Right cardiac atrium (tissue), 5 donors: ENCODE results near the gene LARP4B. TPM values are rescaled to one million over a fixed set of nuclear protein-coding genes. Genes with fewer than 3 reads are reported as not detected.
"Not testable (repeated sequence)": the region's sequence is repeated elsewhere in the genome, so short reads cannot be mapped to it uniquely, and the experiment has no call there.

Experiments
- ATAC-seq, 2 donors: fragments of 200-7000 bp; cut with Tn5 transposase; one replicate each; pipeline versions ENCODE4 v1.8.0 to v1.9.1; 2020; ENCODE audit warnings: moderate library complexity in 2 of 2, mild to moderate bottlenecking in 1 of 2
- DNase-seq, 3 donors: peaks; one replicate each; pipeline ENCODE4 v3.0.0-alpha.2; 2020
- H3K27ac ChIP-seq: one replicate; pipeline ENCODE4 v1.5.1; 2013; ENCODE audit warnings: mild to moderate bottlenecking, low read length, control low read depth, moderate library complexity
- H3K27me3 ChIP-seq: one replicate; pipeline ENCODE4 v1.6.1; 2013; ENCODE audit not compliant: control insufficient read depth, insufficient read depth
- H3K4me1 ChIP-seq: one replicate; pipeline ENCODE4 v1.6.1; 2013; ENCODE audit warnings: low read length; ENCODE audit not compliant: control insufficient read depth, insufficient read depth
- H3K4me3 ChIP-seq: one replicate; pipeline ENCODE4 v1.5.1; 2013; ENCODE audit warnings: low read length, control low read depth
- H3K9me3 ChIP-seq: one replicate; pipeline ENCODE4 v1.6.1; 2013; ENCODE audit warnings: low read length; ENCODE audit not compliant: control insufficient read depth
- WGBS: extraction: QIAGEN DNeasy Blood & Tissue Kit; methylation state at CpG from one replicate; pipeline ENCODE4 v1.1.7; 2013; 5-methylcytosine and 5-hydroxymethylcytosine counted together
- intact Hi-C, 4 donors: fragments of 100-400 bp; cut with DNase I; formaldehyde crosslinking; loops; one replicate each; pipeline versions ENCODE4 v1.11.0 to v1.14.0; 2022 to 2023
- polyA plus RNA-seq: library from polyadenylated mRNA; stranded (reverse); fragments of 200-250 nt; gene quantifications from one replicate; pipeline ENCODE4 v1.2.3, GENCODE V29; 2013
- total RNA-seq, 4 donors: library from RNA; stranded (reverse); fragmentation: NEBNext Ultra II Directional; extraction: Animal tissue kit (Norgen Biotek cat#: 25700); gene quantifications; one replicate each; pipeline ENCODE4 v1.2.1, GENCODE V29; 2021
- donor health status: healthy with polysubstance abuse.
- donor health status: DM: no; HTN: yes; CAD: no.
- donor health status: DM: no; HTN: no; CAD: no.
- donor health status: DM: no; HTN: yes; CAD: no; lungs with severe emphysema.
- donor health status: DM: yes; HTN: yes; CAD: no.

LARP4B gene
- total and polyA plus RNA-seq, 5 donors, result 12.1 to 59.3 (median 49.2) TPM

DNA sequence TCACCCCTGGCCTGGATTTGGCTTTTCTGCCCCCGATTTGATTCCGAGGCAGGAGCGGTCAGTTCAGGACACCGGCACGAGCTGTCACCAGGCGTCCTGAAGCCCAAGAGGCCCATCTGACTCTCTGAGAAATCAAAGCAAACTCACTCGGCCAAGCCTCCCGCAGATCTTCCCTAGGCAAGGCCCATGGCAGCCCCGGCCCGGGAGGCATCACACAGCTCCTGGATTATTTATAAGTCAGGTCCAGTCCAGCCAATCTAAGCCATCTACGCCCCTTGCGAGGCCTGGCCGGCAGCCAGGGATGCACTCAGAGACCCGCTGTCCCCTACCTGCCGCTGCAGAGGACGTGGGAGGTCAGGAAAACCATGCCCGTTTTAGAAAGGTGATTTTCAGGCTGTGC lies 154.7 kb downstream of the LARP4B start:
- Histone ChIP-seq H3K9me3 (no peaks in the 10 kb centered on the region), H3K27me3 (no peaks in the 10 kb centered on the region), H3K4me3 (no peak overlapping the region), H3K27ac (no peak overlapping the region), H3K4me1 (no peaks in the 10 kb centered on the region)
- ATAC-seq (no peak), DNase-seq (peak in 1 of 3 donors; percentile 40)
- intact Hi-C loops, result no loop called here
- 78% methylated on average over 17 of the region's 17 CpGs for WGBS

DNA sequence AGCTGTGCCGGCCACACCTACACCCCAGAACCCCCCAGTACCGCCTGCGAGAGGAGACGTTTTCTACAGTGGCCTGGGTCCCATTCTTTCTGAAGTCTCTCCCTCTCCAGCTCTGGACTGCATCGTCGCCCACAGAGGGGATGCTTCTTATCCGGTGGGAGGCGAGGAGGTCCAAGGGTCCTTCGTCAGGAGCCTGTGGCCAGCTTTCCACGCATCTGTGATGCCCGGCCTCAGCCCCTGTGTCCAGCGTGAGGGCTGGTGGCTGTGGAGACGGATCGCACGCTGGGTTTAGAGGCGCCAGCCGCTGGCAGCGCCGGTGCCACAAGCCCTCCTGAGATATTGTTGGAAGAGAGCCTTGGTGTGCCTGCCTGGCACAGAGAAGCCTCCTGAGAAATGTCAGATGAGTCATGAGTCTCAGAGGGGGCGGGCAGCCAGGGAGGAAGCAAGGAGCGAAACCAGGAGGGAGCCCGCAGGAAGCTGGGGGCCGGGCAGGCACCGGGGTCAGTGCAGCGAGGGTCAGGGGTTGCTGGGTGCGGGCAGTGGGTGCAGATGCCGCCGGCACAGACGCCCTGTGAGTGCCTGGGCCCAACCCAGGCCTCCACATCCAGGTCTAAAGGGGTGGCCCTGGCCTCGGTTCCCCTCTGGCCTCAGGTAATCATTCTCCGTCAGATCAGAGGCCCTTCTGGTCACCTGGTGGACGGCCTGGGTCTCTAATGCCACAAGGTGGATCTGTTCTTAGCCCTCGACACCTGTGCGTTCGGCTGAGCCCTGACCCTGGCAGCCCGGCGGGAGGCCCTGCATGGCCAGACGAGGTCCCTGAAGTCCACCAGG lies 156.0 kb downstream of the LARP4B start:
- H3K27ac ChIP-seq, result no peak overlapping the region
- H3K9me3 ChIP-seq, result no peaks in the 10 kb centered on the region
- H3K4me3 ChIP-seq, result no peak overlapping the region
- no peaks in the 10 kb centered on the region for H3K4me1 ChIP-seq
- DNase-seq, result peak in 1 of 3 donors; percentile 18
- ATAC-seq, result peak; percentile 40
- intact Hi-C loops, result no loop called here
- WGBS, result 82% methylated on average over 38 of the region's 38 CpGs
- no peaks in the 10 kb centered on the region for H3K27me3 ChIP-seq

DNA sequence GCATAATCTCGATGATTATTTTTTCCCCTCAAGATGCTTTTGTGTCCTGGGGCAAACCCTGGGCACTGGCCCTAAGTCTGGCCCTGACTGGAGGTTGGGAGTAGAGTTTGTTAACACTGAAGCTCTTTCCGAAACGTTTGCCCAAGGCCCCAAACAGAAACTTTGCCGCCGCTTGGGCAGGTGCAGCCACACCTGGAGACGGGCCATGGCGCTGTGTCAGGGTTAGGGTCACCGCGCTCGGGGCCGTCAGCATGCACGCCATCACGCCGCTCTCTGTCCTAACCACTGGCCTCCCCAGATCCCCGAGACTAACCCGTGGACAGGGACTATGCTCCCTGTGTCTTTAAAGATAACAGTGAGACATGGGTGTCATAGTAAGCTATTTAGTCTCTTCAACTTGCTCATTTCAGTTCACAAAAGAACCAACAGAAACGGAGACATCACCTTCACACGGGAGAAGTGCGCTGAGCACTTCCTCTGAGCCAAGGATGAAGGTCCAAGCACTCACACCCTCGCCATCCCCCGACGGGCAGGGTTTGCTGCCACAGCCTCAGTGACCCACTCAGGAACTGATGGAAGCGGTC lies 156.8 kb downstream of the LARP4B start:
- Histone ChIP-seq H3K27ac (no peak overlapping the region), H3K27me3 (no peaks in the 10 kb centered on the region), H3K4me1 (no peaks in the 10 kb centered on the region), H3K9me3 (no peaks in the 10 kb centered on the region), H3K4me3 (no peak overlapping the region)
- intact Hi-C loops, result no loop called here
- DNase-seq (peak in 1 of 3 donors; percentile 19), ATAC-seq (no peak)
- 84% methylated on average over 23 of the region's 23 CpGs for WGBS

DNA sequence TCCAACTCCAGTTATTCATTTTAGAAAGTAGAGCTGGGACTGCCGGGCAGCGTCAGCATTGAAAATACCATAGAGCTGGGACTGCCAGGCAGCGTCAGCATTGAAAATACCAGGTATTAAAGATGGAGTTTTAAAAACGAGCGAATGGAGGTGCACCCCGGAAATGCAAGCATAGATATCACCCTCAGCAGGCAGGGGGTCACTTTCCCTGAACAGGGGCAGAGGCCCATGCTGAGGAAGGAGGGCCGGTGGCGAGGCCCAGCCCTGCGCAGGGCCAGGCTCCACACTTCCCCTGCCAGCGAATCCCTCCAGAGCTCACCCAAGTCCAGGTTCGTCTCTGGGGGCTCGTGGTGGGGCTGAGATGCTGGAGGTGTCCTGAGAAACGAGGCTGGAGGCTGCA lies 157.3 kb downstream of the LARP4B start:
- ATAC-seq (no peak), DNase-seq (no peak)
- intact Hi-C loops, result no loop called here
- H3K4me3 ChIP-seq, result no peak overlapping the region
- no peaks in the 10 kb centered on the region for H3K4me1 ChIP-seq
- no peak overlapping the region for H3K27ac ChIP-seq
- no peaks in the 10 kb centered on the region for H3K9me3 ChIP-seq
- 87% methylated on average over 13 of the region's 13 CpGs for WGBS
- H3K27me3 ChIP-seq, result no peaks in the 10 kb centered on the region

DNA sequence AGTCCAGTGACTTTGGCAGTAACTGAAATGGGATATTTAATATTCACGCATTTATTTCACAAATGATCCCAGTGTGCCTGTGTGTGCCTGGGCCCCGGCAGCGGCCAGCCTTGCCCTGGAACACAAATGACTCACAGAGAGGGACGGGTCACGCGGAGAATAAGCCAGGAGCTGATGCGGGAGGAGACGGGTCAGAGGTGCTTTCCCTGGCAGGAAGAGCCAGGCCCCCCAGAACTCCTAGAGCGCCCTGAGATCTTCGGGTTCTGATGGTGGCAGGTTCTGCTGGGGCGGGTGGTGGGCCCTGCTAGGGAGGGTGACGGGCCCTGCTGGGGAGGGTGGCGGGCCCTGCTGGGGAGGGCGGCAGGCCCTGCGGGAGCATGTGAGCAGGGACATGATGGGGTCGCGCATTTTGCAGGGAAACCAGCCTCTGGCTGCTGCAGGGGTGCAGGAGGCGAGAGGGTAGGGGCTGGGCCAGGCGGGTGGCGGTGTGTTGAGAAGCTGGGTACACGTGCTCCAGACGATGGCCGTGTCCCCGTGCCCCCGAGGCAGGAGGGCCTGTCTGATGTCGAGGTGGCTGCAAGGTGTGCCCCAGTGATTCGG lies 157.8 kb downstream of the LARP4B start:
- no peaks in the 10 kb centered on the region for H3K27me3 ChIP-seq
- WGBS, result 91% methylated on average over 27 of the region's 27 CpGs
- DNase-seq (peak in 1 of 3 donors; percentile 23), ATAC-seq (no peak)
- no peak overlapping the region for H3K27ac ChIP-seq
- H3K9me3 ChIP-seq, result no peaks in the 10 kb centered on the region
- H3K4me1 ChIP-seq, result no peaks in the 10 kb centered on the region
- no peak overlapping the region for H3K4me3 ChIP-seq
- intact Hi-C loops, result no loop called here

DNA sequence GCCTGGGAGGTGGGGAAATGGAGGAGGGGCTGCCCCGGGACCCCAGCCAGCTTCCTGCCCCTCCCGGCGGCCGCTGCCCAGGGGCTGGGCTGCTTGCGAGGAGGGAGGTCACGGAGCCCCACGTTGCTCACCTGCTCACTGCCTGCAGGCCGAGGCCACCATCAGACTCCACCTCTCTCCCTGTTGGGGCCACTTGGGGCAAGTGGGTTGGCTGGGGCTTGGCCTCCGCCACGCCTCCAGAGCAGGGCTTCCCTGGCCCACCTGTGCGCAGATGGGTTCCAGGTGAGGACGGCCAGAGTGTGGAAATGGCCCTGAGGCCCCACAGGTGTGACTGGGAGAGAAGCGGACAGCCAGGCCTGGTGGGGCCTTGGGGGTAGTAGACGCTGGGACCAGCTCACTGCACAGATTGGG lies 159.3 kb downstream of the LARP4B start:
- no peak overlapping the region for H3K4me3 ChIP-seq
- H3K4me1 ChIP-seq, result no peaks in the 10 kb centered on the region
- ATAC-seq (no peak), DNase-seq (peak in 1 of 3 donors; percentile 46)
- H3K27me3 ChIP-seq, result no peaks in the 10 kb centered on the region
- WGBS, result 62% methylated on average over 14 of the region's 14 CpGs
- no peak overlapping the region for H3K27ac ChIP-seq
- intact Hi-C loops, result no loop called here
- peaks cover 3% of the 10 kb centered on the region for H3K9me3 ChIP-seq

DNA sequence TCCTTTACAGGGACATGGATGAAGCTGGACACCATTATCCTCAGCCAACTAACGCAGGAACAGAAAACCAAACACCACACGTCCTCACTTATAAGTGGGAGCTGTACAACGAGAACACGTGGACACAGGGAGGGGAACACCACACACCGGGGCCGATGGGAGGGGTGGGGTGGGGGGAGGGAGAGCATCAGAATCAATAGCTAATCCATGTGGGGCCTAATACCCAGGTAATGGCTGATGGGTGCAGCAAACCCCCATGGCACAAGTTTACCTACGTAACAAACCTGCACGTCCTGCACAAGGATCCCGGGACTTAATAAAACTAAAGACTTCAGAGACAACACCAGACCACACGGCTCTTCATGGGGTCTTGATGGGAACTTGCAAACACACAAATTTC lies 159.9 kb downstream of the LARP4B start:
- intact Hi-C loops, result no loop called here
- ATAC-seq, result no peak
- no peak overlapping the region for H3K4me3 ChIP-seq
- peaks cover 4% of the 10 kb centered on the region for H3K9me3 ChIP-seq
- no peaks in the 10 kb centered on the region for H3K4me1 ChIP-seq
- no peak overlapping the region for H3K27ac ChIP-seq
- no peaks in the 10 kb centered on the region for H3K27me3 ChIP-seq
- WGBS, result 78% methylated on average over 10 of the region's 10 CpGs
- no peak for DNase-seq

DNA sequence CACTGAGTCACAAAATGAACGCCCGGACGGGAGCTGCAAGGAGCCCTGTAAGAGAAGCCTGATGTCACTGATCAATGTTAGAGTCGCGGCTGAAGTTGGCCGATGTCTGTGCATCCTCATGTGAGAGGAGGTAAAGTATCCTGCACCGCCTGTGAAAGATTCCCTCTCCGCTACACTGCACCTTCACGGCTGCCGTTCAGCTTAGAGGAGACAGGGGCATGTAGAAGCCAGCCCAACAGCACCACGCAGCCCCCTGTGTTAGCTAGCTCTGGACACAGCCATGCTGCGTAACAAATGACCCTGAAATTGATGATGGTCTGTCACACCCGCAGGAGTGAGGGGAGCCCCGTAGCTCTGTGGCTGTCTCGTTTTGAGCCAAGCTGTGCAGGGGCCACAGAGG lies 160.5 kb downstream of the LARP4B start:
- ATAC-seq (no peak), DNase-seq (peak in 1 of 3 donors; percentile 11)
- H3K4me1 ChIP-seq, result no peaks in the 10 kb centered on the region
- H3K27me3 ChIP-seq, result no peaks in the 10 kb centered on the region
- no peak overlapping the region for H3K4me3 ChIP-seq
- no peak overlapping the region for H3K27ac ChIP-seq
- H3K9me3 ChIP-seq, result peaks cover 4% of the 10 kb centered on the region
- intact Hi-C loops, result no loop called here
- WGBS, result 93% methylated on average over 15 of the region's 15 CpGs

DNA sequence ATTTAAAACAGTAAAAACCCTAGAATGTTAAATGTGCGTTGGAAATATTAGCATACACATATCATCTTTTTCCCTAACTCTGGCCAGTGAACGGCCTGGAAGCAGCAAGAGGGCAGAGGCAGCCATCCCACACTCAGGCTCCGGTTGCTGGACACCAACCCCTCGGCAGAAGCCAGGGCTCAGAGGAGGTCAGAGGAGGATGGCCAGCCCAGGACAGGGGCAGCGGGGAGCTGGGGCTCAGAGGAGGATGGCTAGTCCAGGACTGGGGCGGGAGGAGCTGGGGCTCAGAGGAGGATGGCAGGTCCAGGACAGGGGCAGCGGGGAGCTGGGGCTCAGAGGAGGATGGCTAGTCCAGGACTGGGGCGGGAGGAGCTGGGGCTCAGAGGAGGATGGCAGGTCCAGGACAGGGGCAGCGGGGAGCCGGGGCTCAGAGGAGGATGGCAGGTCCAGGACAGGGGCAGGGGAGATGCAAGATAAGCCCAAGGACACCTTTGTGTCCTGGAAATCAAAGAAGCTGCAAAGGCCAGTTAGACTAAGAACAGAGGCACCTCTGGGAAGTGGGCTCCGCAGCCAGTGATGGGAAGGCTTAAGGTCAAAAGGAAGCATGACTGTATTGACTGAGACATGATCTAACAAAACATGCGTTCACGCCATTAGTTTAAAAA lies 161.3 kb downstream of the LARP4B start:
- ATAC-seq, H3K9me3 ChIP-seq, H3K27me3 ChIP-seq, DNase-seq, intact Hi-C loops, H3K27ac ChIP-seq, H3K4me3 ChIP-seq, H3K4me1 ChIP-seq: not testable (repeated sequence)
- 91% methylated on average over 13 of the region's 13 CpGs for WGBS

DNA sequence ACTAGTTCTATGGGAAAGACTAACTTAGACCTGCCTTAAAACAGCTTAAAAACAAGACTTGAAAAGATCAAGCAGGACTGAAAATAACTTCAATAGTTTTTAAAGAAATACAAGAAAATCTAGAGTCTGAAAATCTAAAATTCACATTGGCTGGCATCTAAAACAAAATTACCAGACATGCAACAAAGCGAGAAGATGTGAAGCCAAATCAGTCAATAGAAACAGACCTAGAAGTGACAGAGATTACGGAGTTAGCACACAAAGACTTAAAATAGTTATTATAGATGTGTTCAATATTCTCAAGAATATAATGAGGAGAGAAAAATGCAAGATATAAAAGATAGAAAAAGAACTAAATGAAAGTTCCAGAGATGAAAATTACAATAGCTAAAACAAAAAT lies 163.7 kb downstream of the LARP4B start:
- DNase-seq (no peak), ATAC-seq (no peak)
- Histone ChIP-seq H3K9me3 (peaks cover 4% of the 10 kb centered on the region), H3K27me3 (no peaks in the 10 kb centered on the region), H3K4me1 (no peaks in the 10 kb centered on the region), H3K4me3 (no peak overlapping the region), H3K27ac (no peak overlapping the region)
- intact Hi-C loops, result no loop called here
- 92% methylated on average over 2 of the region's 2 CpGs for WGBS

DNA sequence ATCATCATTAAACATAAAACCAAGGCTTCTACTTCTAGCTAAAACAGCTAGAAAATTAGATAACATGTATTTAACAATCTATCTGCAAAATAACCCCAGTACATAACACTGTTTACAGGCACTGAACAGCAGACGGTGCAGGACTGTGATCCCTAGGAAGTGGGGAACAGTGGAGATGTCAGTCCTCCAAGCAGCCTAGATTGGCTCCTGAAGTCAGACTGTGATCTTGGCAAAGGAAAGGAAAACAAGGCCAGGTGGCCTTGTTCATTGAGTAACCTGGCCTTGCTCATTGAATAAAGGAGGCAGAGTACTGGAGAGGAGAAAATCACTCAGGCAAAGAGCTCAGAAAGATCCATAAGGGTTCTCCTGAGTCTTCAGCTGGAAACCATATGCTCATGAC lies 164.3 kb downstream of the LARP4B start:
- DNase-seq (no peak), ATAC-seq (no peak)
- intact Hi-C loops, result no loop called here
- no peak overlapping the region for H3K27ac ChIP-seq
- H3K4me1 ChIP-seq, result no peaks in the 10 kb centered on the region
- H3K9me3 ChIP-seq, result peaks cover 4% of the 10 kb centered on the region
- WGBS, result 89% methylated on average over 1 of the region's 1 CpG
- H3K4me3 ChIP-seq, result no peak overlapping the region
- H3K27me3 ChIP-seq, result no peaks in the 10 kb centered on the region
